HG02885 (cell line): Measurements from ENCODE around the gene CCL15.

Experiments used
- ATAC-seq: cut with Tn5 transposase; IDR thresholded peaks from one replicate; pipeline ENCODE4 v1.9.1; 2021; ENCODE audit warnings: mild to moderate bottlenecking; ENCODE audit not compliant: unreplicated experiment, poor library complexity

Gene CCL15

GRCh38 chr17:35949401-35949800, 52.0 kb downstream of the CCL15 start:
- no peak for ATAC-seq

GRCh38 chr17:35948092-35948491, 53.3 kb downstream of the CCL15 start:
- ATAC-seq, result no peak
